H1 (cell line): Measurements from ENCODE around the gene MMEL1. TPM values are rescaled to one million over a fixed set of nuclear protein-coding genes. Genes with fewer than 3 reads are reported as not detected.

Experiments
- CTCF ChIA-PET: fragments of 300-600 bp; sonication (Branson Sonifier 250); formaldehyde crosslinking; loops from one replicate; lab custom pipeline; 2021; ENCODE audit not compliant: partially characterized antibody; lab: Charles Lee
- POLR2A ChIA-PET: fragments of 300-600 bp; sonication (Branson Sonifier 250); formaldehyde crosslinking; loops from one replicate; lab custom pipeline; 2021; ENCODE audit warnings: inconsistent platforms; ENCODE audit not compliant: partially characterized antibody; lab: Charles Lee
- DNase-seq, 2 experiments: peaks; one replicate each; pipeline versions ENCODE4 v3.0.0 to v3.0.0-alpha.2; 2010 to 2022; ENCODE audit warnings: low spot score in 2 of 2, low read depth in 1 of 2, mixed read lengths in 1 of 2
- FAIRE-seq: peaks from 2 replicates; lab custom pipeline; 2011; peaks lifted over from hg19 to GRCh38; lab: Jason Lieb, UNC
- H2AFZ ChIP-seq: 2 replicates; pipeline ENCODE4 v1.8.1; 2012; ENCODE audit warnings: low read length, inconsistent platforms
- H2AK5ac ChIP-seq: 2 replicates; pipeline ENCODE4 v1.6.1; 2013; ENCODE audit warnings: low read depth, low read length
- H2BK120ac ChIP-seq: replicated peaks from 2 replicates; pipeline ENCODE3; 2013; ENCODE audit warnings: low read depth, low read length, inconsistent platforms
- H2BK12ac ChIP-seq: 2 replicates; pipeline ENCODE4 v1.6.1; 2013; ENCODE audit warnings: low read depth, low read length
- H2BK15ac ChIP-seq: 2 replicates; pipeline ENCODE4 v1.6.1; 2013; ENCODE audit warnings: low read length
- H2BK20ac ChIP-seq: 2 replicates; pipeline ENCODE4 v1.6.1; 2013; ENCODE audit warnings: low read length
- H2BK5ac ChIP-seq: 2 replicates; pipeline ENCODE4 v1.6.1; 2013; ENCODE audit warnings: low read depth, low read length
- H3K14ac ChIP-seq: 2 replicates; pipeline ENCODE4 v1.6.1; 2013; ENCODE audit warnings: inconsistent platforms; ENCODE audit not compliant: insufficient read length
- H3K18ac ChIP-seq: 2 replicates; pipeline ENCODE4 v1.6.1; 2013; ENCODE audit warnings: low read length; ENCODE audit errors: extremely low read depth
- H3K23ac ChIP-seq: 2 replicates; pipeline ENCODE4 v1.6.1; 2013; ENCODE audit warnings: inconsistent platforms; ENCODE audit not compliant: insufficient read length
- H3K23me2 ChIP-seq: 2 replicates; pipeline ENCODE4 v1.6.1; 2013; ENCODE audit warnings: low read depth, low read length
- H3K27ac ChIP-seq: 2 replicates; pipeline ENCODE4 v1.6.1; 2011; ENCODE audit warnings: low read depth, low read length, inconsistent platforms
- H3K27me3 ChIP-seq, 4 experiments: replicated peaks in 1 of 4; 1 replicate in 1 of 4; 2 replicates in 3 of 4; pipeline versions ENCODE4 v1.6.1 to v1.8.1; 2011 to 2013; ENCODE audit warnings: low read length in 3 of 4, mild to moderate bottlenecking in 3 of 4, inconsistent platforms in 2 of 4, mixed read lengths in 2 of 4, moderate library complexity in 1 of 4; ENCODE audit not compliant: control insufficient read depth in 3 of 4, insufficient read depth in 3 of 4; ENCODE audit errors: extremely low read depth in 1 of 4
- H3K36me3 ChIP-seq, 4 experiments: 2 replicates each; pipeline versions ENCODE4 v1.6.1 to v1.8.1; 2011 to 2013; ENCODE audit warnings: mild to moderate bottlenecking in 4 of 4, low read length in 3 of 4, moderate library complexity in 2 of 4, control low read depth in 1 of 4, inconsistent platforms in 1 of 4; ENCODE audit not compliant: insufficient read depth in 4 of 4, control insufficient read depth in 2 of 4
- H3K4ac ChIP-seq: replicated peaks from 2 replicates; pipeline ENCODE3; 2013; ENCODE audit warnings: low read length, low read depth, mixed read lengths, inconsistent platforms; ENCODE audit not compliant: insufficient read length
- H3K4me1 ChIP-seq, 4 experiments: replicated peaks in 1 of 4; 1 replicate in 1 of 4; 2 replicates in 3 of 4; pipeline versions ENCODE4 v1.6.1 to v1.8.1; 2011 to 2013; ENCODE audit warnings: low read length in 3 of 4, inconsistent platforms in 2 of 4, mixed read lengths in 1 of 4; ENCODE audit not compliant: insufficient read depth in 4 of 4, control insufficient read depth in 3 of 4
- H3K4me2 ChIP-seq, 2 experiments: 2 replicates each; pipeline versions ENCODE4 v1.6.1 to v1.8.1; 2011 to 2013; ENCODE audit warnings: low read depth in 2 of 2, low read length in 2 of 2, control low read depth in 1 of 2, inconsistent platforms in 1 of 2, mild to moderate bottlenecking in 1 of 2; ENCODE audit not compliant: insufficient read depth in 1 of 2
- H3K4me3 ChIP-seq, 4 experiments: fragments of 200-600, 300-600 bp in 1 of 4; sonication (generic), shearing (Covaris generic), sonication (Bioruptor Twin) in 1 of 4; 2 replicates each; pipeline versions ENCODE4 v1.5.1 to v1.8.1; 2011 to 2016; ENCODE audit warnings: low read length in 4 of 4, low read depth in 3 of 4, control low read depth in 2 of 4, inconsistent platforms in 2 of 4, mild to moderate bottlenecking in 2 of 4, mixed read lengths in 1 of 4, moderate library complexity in 1 of 4; ENCODE audit not compliant: insufficient read depth in 2 of 4; ENCODE audit errors: extremely low read depth in 1 of 4
- H3K56ac ChIP-seq: replicated peaks from 2 replicates; pipeline ENCODE3; 2013; ENCODE audit warnings: low read depth, mild to moderate bottlenecking, mixed read lengths, low read length, inconsistent platforms; ENCODE audit not compliant: insufficient read length
- H3K79me1 ChIP-seq: 2 replicates; pipeline ENCODE4 v1.6.1; 2013; ENCODE audit warnings: low read depth, low read length, control low read depth
- H3K79me2 ChIP-seq, 2 experiments: 2 replicates each; pipeline versions ENCODE4 v1.6.1 to v1.8.1; 2012 to 2013; ENCODE audit warnings: low read length in 2 of 2, mild to moderate bottlenecking in 2 of 2, inconsistent platforms in 1 of 2; ENCODE audit not compliant: insufficient read depth in 2 of 2, control insufficient read depth in 1 of 2
- H3K9ac ChIP-seq, 4 experiments: replicated peaks in 1 of 4; 1 replicate in 1 of 4; 2 replicates in 3 of 4; pipeline versions ENCODE4 v1.6.1 to v1.8.1; 2011 to 2013; ENCODE audit warnings: low read depth in 3 of 4, low read length in 3 of 4, control low read depth in 2 of 4, mild to moderate bottlenecking in 2 of 4, moderate library complexity in 2 of 4, inconsistent platforms in 1 of 4; ENCODE audit errors: extremely low read depth in 1 of 4
- H3K9me3 ChIP-seq, 2 experiments: 2 replicates each; pipeline versions ENCODE4 v1.6.1 to v1.8.1; 2012 to 2013; ENCODE audit warnings: mild to moderate bottlenecking in 2 of 2, moderate library complexity in 2 of 2, control low read depth in 1 of 2, inconsistent platforms in 1 of 2, low read depth in 1 of 2, low read length in 1 of 2, mixed read lengths in 1 of 2; ENCODE audit not compliant: insufficient read depth in 2 of 2
- H4K20me1 ChIP-seq, 2 experiments: replicated peaks in 1 of 2; 2 replicates each; pipeline versions ENCODE3 to v1.8.1; 2011 to 2013; ENCODE audit warnings: inconsistent platforms in 2 of 2, low read length in 2 of 2, mild to moderate bottlenecking in 1 of 2; ENCODE audit not compliant: insufficient read depth in 2 of 2, control insufficient read depth in 1 of 2
- H4K5ac ChIP-seq: 2 replicates; pipeline ENCODE4 v1.6.1; 2013; ENCODE audit warnings: low read length, low read depth, mixed read lengths, inconsistent platforms; ENCODE audit not compliant: insufficient read length
- H4K8ac ChIP-seq: 2 replicates; pipeline ENCODE4 v1.8.0; 2013; ENCODE audit warnings: mild to moderate bottlenecking, moderate library complexity, low read length, inconsistent platforms; ENCODE audit not compliant: insufficient read depth; ENCODE audit errors: extremely low read depth
- H4K91ac ChIP-seq: replicated peaks from 2 replicates; pipeline ENCODE3; 2013; ENCODE audit warnings: low read length, mixed read lengths, inconsistent platforms; ENCODE audit not compliant: insufficient read length
- ASH2L ChIP-seq: fragments of 200-600, 300-600 bp; sonication (generic); IDR thresholded peaks from one replicate; pipeline ENCODE4 v1.7.1; 2017; ENCODE audit warnings: low read length
- ATF2 ChIP-seq: IDR thresholded peaks from 2 replicates; pipeline ENCODE4 v1.6.1; 2012; ENCODE audit warnings: low read length, inconsistent platforms
- CREB1 ChIP-seq: IDR thresholded peaks from 2 replicates; pipeline ENCODE4 v1.6.1; 2012; ENCODE audit warnings: inconsistent platforms
- EP300 ChIP-seq, 2 experiments: IDR thresholded peaks; 1 replicate in 1 of 2; 2 replicates in 1 of 2; pipeline ENCODE4 v1.6.1; 2011 to 2012; ENCODE audit warnings: low read depth in 2 of 2, low read length in 2 of 2, mild to moderate bottlenecking in 2 of 2, borderline replicate concordance in 1 of 2, inconsistent platforms in 1 of 2, moderate library complexity in 1 of 2
- JUN ChIP-seq: IDR thresholded peaks from 2 replicates; pipeline ENCODE4 v1.6.1; 2011; ENCODE audit warnings: low read depth, mild to moderate bottlenecking, improper control_type of control experiment, low read length
- JUND ChIP-seq: IDR thresholded peaks from 2 replicates; pipeline ENCODE4 v1.6.1; 2011; ENCODE audit warnings: mild to moderate bottlenecking, improper control_type of control experiment, low read length
- RBBP5 ChIP-seq: IDR thresholded peaks from 2 replicates; pipeline ENCODE4 v1.7.1; 2012; ENCODE audit warnings: low read depth, mild to moderate bottlenecking, inconsistent platforms, low read length, moderate library complexity, borderline replicate concordance
- SIRT6 ChIP-seq: IDR thresholded peaks from one replicate; pipeline ENCODE4 v1.7.1; 2012; ENCODE audit warnings: low read length, inconsistent platforms
- SRF ChIP-seq: IDR thresholded peaks from 2 replicates; pipeline ENCODE4 v1.6.1; 2011; ENCODE audit warnings: mild to moderate bottlenecking, low read depth, low read length, moderate library complexity
- WGBS, 2 experiments: shearing (Covaris generic) in 1 of 2; methylation state at CpG; one replicate each; pipeline versions ENCODE4 v1.1.6 to v1.1.7; 2013 to 2015; ENCODE audit warnings: low lambda C conversion rate in 2 of 2, mixed read lengths in 2 of 2, inconsistent platforms in 1 of 2, low coverage in 1 of 2, missing lambda C conversion rate in 1 of 2; ENCODE audit not compliant: insufficient replicate concordance in 2 of 2, insufficient coverage in 1 of 2, insufficient read length in 1 of 2; ENCODE audit errors: extremely low coverage in 1 of 2, missing lambda C conversion rate in 1 of 2; 5-methylcytosine and 5-hydroxymethylcytosine counted together
- polyA plus RNA-seq, 7 experiments: library from polyadenylated mRNA; depleted of rRNA in 3 of 7; stranded (reverse) in 5 of 7; unstranded in 2 of 7; fragments of >200 nt in 5 of 7; fragments of 200-250 nt in 2 of 7; gene quantifications; 1 replicate in 5 of 7; 2 replicates in 1 of 7; 4 replicates in 1 of 7; pipeline versions ENCODE4 v1.2.1 to v1.2.3, GENCODE V29; 2011 to 2013; ENCODE audit warnings: missing spikeins in 2 of 7, mixed read lengths in 2 of 7
- total RNA-seq: library from RNA; stranded (reverse); fragmentation: NEBNext Ultra II Directional; extraction: Animal tissue kit (Norgen Biotek cat#: 25700); gene quantifications from 2 replicates; pipeline ENCODE4 v1.2.1, GENCODE V29; 2021
- TF ChIP-seq, protein P1 (sequence below): IDR thresholded peaks from 2 replicates; pipeline ENCODE4 v1.6.1; 2011; ENCODE audit warnings: low read length, improper control_type of control experiment

The MMEL1 gene
- total and polyA plus RNA-seq, 2 of the 8 experiments (the other 6 are each of a cell fraction or from before 2014, with no cell fraction given) = 0.91 to 1.7 TPM

GRCh38 chr1:2588661-2589430 lies 44.0 kb downstream of the MMEL1 start:
- no peaks in the 10 kb centered on the region for H3K79me2 ChIP-seq
- peaks cover 2 to 3% of the 10 kb centered on the region in 2 experiments for H4K20me1 ChIP-seq
- no peak overlapping the region for H3K23ac ChIP-seq
- H2BK15ac ChIP-seq = no peak overlapping the region
- H2BK120ac ChIP-seq = no peak overlapping the region
- H3K27ac ChIP-seq = no peak overlapping the region
- H3K36me3 ChIP-seq = peaks cover 0 to 8% (median 0%) of the 10 kb centered on the region in 4 experiments; a peak in 1 of 8 replicates
- H3K4me2 ChIP-seq = no peak overlapping the region
- FAIRE-seq (no peak), DNase-seq (no peak)
- H4K8ac ChIP-seq = peak overlapping the region; percentile 62; the same call in 1 of the 2 replicates
- ChIA-PET CTCF (no interaction called here), POLR2A (no interaction called here)
- H3K4me3 ChIP-seq = no peak overlapping the region
- no peak overlapping the region for H3K18ac ChIP-seq
- H2BK12ac ChIP-seq = no peak overlapping the region
- H3K27me3 ChIP-seq = no peaks in the 10 kb centered on the region
- H2BK20ac ChIP-seq = no peak overlapping the region
- H3K9ac ChIP-seq = no peak overlapping the region
- 91% methylated on average over 16 of the region's 23 CpGs; no CpG with 5 or more reads in 1 of the 2 experiments for whole genome bisulfite sequencing, 2 experiments
- peaks cover 0 to 19% (median 8%) of the 10 kb centered on the region in 4 experiments; a peak in 3 of 7 replicates for H3K4me1 ChIP-seq
- peaks cover 0 to 12% of the 10 kb centered on the region in 2 experiments; a peak in 2 of 4 replicates for H3K9me3 ChIP-seq
- H4K5ac ChIP-seq = no peak overlapping the region
- no peak overlapping the region for H3K4ac ChIP-seq
- no peaks in the 10 kb centered on the region; the same call in 1 of the 2 replicates for H3K79me1 ChIP-seq
- no peak overlapping the region for H4K91ac ChIP-seq
- no peak overlapping the region for H2AK5ac ChIP-seq
- H2BK5ac ChIP-seq = no peak overlapping the region
- no peak overlapping the region for H3K56ac ChIP-seq
- no peak overlapping the region for H2AFZ ChIP-seq
- peaks cover 12% of the 10 kb centered on the region for H3K23me2 ChIP-seq
- H3K14ac ChIP-seq = no peak overlapping the region
- no peak for TF ChIP-seq ATF2
- TF ChIP-seq CREB1 = no peak
- TF ChIP-seq, protein P1, sequence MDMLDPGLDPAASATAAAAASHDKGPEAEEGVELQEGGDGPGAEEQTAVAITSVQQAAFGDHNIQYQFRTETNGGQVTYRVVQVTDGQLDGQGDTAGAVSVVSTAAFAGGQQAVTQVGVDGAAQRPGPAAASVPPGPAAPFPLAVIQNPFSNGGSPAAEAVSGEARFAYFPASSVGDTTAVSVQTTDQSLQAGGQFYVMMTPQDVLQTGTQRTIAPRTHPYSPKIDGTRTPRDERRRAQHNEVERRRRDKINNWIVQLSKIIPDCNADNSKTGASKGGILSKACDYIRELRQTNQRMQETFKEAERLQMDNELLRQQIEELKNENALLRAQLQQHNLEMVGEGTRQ = no peak
- TF ChIP-seq JUN = no peak
- TF ChIP-seq SRF = no peak
- no peak for TF ChIP-seq RBBP5
- no peak for TF ChIP-seq ASH2L
- TF ChIP-seq SIRT6 = no peak
- TF ChIP-seq EP300 (IDR thresholded peaks at IDR 0.05; ENCODE audit: borderline replicate concordance in 1 of 2, low read depth in 2 of 2, low read length in 2 of 2) = no peak
- no peak for TF ChIP-seq JUND
